ENCODE measurements around the gene CLASP1.
"Not testable (repeated sequence)": the region's sequence is repeated elsewhere in the genome, so short reads cannot be mapped to it uniquely, and the experiment has no call there.

CLASP1 gene

GRCh38 chr2:121565389-121566250, 83.6 kb downstream of the CLASP1 start:
- Histone ChIP-seq H3K4me3 (no peak overlapping the region), H3K27ac (no peak overlapping the region)
- DNase-seq (ENCODE audit: low spot score): no peak
- TF ChIP-seq, protein P1, sequence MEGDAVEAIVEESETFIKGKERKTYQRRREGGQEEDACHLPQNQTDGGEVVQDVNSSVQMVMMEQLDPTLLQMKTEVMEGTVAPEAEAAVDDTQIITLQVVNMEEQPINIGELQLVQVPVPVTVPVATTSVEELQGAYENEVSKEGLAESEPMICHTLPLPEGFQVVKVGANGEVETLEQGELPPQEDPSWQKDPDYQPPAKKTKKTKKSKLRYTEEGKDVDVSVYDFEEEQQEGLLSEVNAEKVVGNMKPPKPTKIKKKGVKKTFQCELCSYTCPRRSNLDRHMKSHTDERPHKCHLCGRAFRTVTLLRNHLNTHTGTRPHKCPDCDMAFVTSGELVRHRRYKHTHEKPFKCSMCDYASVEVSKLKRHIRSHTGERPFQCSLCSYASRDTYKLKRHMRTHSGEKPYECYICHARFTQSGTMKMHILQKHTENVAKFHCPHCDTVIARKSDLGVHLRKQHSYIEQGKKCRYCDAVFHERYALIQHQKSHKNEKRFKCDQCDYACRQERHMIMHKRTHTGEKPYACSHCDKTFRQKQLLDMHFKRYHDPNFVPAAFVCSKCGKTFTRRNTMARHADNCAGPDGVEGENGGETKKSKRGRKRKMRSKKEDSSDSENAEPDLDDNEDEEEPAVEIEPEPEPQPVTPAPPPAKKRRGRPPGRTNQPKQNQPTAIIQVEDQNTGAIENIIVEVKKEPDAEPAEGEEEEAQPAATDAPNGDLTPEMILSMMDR (IDR thresholded peaks at IDR 0.05): no peak

DNA sequence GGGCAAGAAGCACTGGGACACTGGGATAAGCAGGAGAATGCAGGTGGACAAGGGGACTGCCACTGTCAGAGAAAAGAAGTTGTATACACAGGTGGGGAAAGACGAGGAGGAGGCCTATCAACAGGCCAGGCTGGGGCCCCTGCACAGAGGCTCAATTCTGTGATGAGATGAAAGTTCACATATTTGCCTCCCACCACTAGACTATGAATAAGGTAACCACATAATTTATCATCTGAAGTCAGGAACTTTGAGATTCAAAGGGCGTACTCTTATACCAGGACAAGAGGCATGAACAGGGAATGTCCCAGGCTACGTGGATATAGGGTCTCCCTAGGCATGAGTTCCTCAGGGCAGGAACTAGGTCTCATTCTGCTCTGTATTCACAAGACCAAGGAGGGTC, 84.4 kb downstream of the CLASP1 start:
- Histone ChIP-seq H3K27ac (no peak overlapping the region), H3K4me3 (no peak overlapping the region)
- TF ChIP-seq, protein P1 (IDR thresholded peaks at IDR 0.05): no peak
- no peak for DNase-seq (ENCODE audit: low spot score)

- not testable (repeated sequence) for DNase-seq (ENCODE audit: low spot score); H3K4me3 ChIP-seq; H3K27ac ChIP-seq
Observed at GRCh38 chr2:121563754-121564153, 85.5 kb downstream of the CLASP1 start.

GRCh38 chr2:121562269-121563176, 86.7 kb downstream of the CLASP1 start:
- no peak overlapping the region for H3K4me3 ChIP-seq
- DNase-seq (ENCODE audit: low spot score): no peak
- H3K27ac ChIP-seq: no peak overlapping the region
- TF ChIP-seq, protein P1 (IDR thresholded peaks at IDR 0.05): no peak

GRCh38 chr2:121561617-121562268, 87.5 kb downstream of the CLASP1 start:
- DNase-seq (ENCODE audit: low spot score): no peak
- H3K4me3 ChIP-seq: no peak overlapping the region
- H3K27ac ChIP-seq: no peak overlapping the region
- TF ChIP-seq, protein P1 (IDR thresholded peaks at IDR 0.05): no peak

DNA sequence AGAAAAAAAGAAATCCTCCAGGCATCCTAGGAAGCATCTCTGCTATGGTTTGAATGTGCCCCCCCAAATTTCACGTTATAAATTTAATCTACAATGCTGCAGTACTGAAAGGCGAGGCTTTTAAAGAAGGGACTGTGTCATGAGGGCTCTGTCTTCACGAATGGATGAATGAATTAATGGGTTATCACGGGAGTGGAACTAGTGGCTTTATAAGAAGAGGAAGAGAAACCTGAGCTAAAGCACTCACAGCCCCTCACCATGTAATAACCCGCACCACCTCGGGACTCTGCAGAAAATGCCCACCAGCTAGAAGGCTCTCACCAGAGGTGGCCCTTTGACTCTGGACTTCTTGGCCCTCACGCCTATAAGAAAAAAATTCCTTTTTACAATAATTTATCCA, 90.9 kb downstream of the CLASP1 start:
- TF ChIP-seq, protein P1 (IDR thresholded peaks at IDR 0.05): no peak
- H3K27ac ChIP-seq: no peak overlapping the region
- DNase-seq (ENCODE audit: low spot score): no peak
- no peak overlapping the region for H3K4me3 ChIP-seq

GRCh38 chr2:121555008-121555407, 94.3 kb downstream of the CLASP1 start:
- TF ChIP-seq, protein P1 (IDR thresholded peaks at IDR 0.05): no peak
- DNase-seq (ENCODE audit: low spot score): no peak
- no peak overlapping the region for H3K27ac ChIP-seq
- H3K4me3 ChIP-seq: no peak overlapping the region

GRCh38 chr2:121552477-121553180, 96.6 kb downstream of the CLASP1 start:
- not testable (repeated sequence) for DNase-seq (ENCODE audit: low spot score); H3K4me3 ChIP-seq; H3K27ac ChIP-seq

Measured in coronary artery (tissue), 2 donors.